D341Med (cell line): Measurements from ENCODE around the gene SPATA31C1.
"Not testable (repeated sequence)": the region's sequence is repeated elsewhere in the genome, so short reads cannot be mapped to it uniquely, and the experiment has no call there.

Source experiments
- DNase-seq: peaks from one replicate; pipeline ENCODE4 v3.0.0; 2012; ENCODE audit warnings: low spot score

SPATA31C1 gene

GRCh38 chr9:87886933-87887505, 30.7 kb upstream of the SPATA31C1 start:
- no peak for DNase-seq

- DNase-seq, result no peak
Observed at GRCh38 chr9:87887661-87888480, 29.9 kb upstream of the SPATA31C1 start.

GRCh38 chr9:87888501-87888900, 29.3 kb upstream of the SPATA31C1 start:
- no peak for DNase-seq

- DNase-seq, result no peak
Observed at GRCh38 chr9:87889065-87889881, 28.5 kb upstream of the SPATA31C1 start.

GRCh38 chr9:87889882-87890252, 27.9 kb upstream of the SPATA31C1 start:
- DNase-seq, result no peak

- DNase-seq, result no peak
Observed at GRCh38 chr9:87890837-87891236, 26.9 kb upstream of the SPATA31C1 start.

GRCh38 chr9:87891754-87892153, 26.0 kb upstream of the SPATA31C1 start:
- DNase-seq, result no peak

GRCh38 chr9:87892956-87893355, 24.8 kb upstream of the SPATA31C1 start:
- DNase-seq, result no peak

- DNase-seq, result no peak
Observed at GRCh38 chr9:87894998-87895625, 22.6 kb upstream of the SPATA31C1 start.

GRCh38 chr9:87896891-87897290, 20.9 kb upstream of the SPATA31C1 start:
- DNase-seq, result no peak

GRCh38 chr9:87898151-87898550, 19.6 kb upstream of the SPATA31C1 start:
- DNase-seq, result no peak

GRCh38 chr9:87902371-87902770, 15.4 kb upstream of the SPATA31C1 start:
- DNase-seq, result not testable (repeated sequence)

- DNase-seq, result no peak
Observed at GRCh38 chr9:87909310-87910041, 8.3 kb upstream of the SPATA31C1 start.

- DNase-seq, result no peak
Observed at GRCh38 chr9:87910821-87911220, 6.9 kb upstream of the SPATA31C1 start.

- DNase-seq, result not testable (repeated sequence)
Observed at GRCh38 chr9:87919013-87919412, 1.3 kb downstream of the SPATA31C1 start.

GRCh38 chr9:87921561-87921960, 3.8 kb downstream of the SPATA31C1 start:
- DNase-seq, result not testable (repeated sequence)

GRCh38 chr9:87923012-87923411, 5.2 kb downstream of the SPATA31C1 start:
- not testable (repeated sequence) for DNase-seq

- not testable (repeated sequence) for DNase-seq
Observed at GRCh38 chr9:87924851-87925250, 7.1 kb downstream of the SPATA31C1 start.

- DNase-seq, result not testable (repeated sequence)
Observed at GRCh38 chr9:87929152-87929551, 11.4 kb downstream of the SPATA31C1 start.

GRCh38 chr9:87934444-87934843, 16.7 kb downstream of the SPATA31C1 start:
- not testable (repeated sequence) for DNase-seq

- not testable (repeated sequence) for DNase-seq
Observed at GRCh38 chr9:87937352-87937751, 19.6 kb downstream of the SPATA31C1 start.

- not testable (repeated sequence) for DNase-seq
Observed at GRCh38 chr9:87937918-87938317, 20.2 kb downstream of the SPATA31C1 start.
